ENCODE results near the gene ORMDL2.

DNA sequence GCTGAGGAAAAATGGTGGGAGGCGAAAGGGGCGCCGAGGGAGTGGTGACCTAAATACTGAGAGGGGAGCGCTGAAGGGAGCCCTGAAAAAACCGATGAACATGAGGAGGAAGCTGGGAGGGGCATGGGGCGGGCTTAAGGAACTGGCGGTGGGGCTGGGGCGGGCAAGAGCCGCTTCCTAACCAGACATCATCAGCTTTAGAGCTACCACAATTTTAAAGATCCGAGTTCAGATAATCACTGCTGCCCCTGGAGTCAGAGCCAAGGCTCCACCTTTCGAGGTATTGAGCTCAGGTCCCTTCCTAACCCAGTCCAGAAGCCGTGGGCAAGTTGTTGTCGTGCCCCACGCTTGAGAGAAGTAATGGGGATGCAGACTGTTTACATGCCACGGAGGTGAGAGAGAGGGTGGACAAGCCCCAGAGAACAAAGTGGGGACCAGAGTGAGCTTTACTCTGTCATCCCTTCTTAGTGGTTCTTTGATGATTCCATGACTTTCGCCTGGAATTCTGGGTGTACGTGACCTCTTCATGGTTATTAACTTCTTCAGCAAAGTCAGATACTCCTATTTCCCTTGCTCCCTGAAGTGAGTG, 393 bp downstream of the ORMDL2 start:
- TF ChIP-seq, protein P1, sequence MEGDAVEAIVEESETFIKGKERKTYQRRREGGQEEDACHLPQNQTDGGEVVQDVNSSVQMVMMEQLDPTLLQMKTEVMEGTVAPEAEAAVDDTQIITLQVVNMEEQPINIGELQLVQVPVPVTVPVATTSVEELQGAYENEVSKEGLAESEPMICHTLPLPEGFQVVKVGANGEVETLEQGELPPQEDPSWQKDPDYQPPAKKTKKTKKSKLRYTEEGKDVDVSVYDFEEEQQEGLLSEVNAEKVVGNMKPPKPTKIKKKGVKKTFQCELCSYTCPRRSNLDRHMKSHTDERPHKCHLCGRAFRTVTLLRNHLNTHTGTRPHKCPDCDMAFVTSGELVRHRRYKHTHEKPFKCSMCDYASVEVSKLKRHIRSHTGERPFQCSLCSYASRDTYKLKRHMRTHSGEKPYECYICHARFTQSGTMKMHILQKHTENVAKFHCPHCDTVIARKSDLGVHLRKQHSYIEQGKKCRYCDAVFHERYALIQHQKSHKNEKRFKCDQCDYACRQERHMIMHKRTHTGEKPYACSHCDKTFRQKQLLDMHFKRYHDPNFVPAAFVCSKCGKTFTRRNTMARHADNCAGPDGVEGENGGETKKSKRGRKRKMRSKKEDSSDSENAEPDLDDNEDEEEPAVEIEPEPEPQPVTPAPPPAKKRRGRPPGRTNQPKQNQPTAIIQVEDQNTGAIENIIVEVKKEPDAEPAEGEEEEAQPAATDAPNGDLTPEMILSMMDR (IDR thresholded peaks at IDR 0.05), result no peak
- TF ChIP-seq POLR2A (IDR thresholded peaks at IDR 0.05), result no peak

Measured in gastroesophageal sphincter (tissue), 3 donors.